ENCODE measurements around the gene SPRING1.
"Not testable (repeated sequence)": the region's sequence is repeated elsewhere in the genome, so short reads cannot be mapped to it uniquely, and the experiment has no call there.

Gene SPRING1

GRCh38 chr12:116737774-116738657, at the start of gene SPRING1, which contains the start of gene RNFT2:
Gene SPRING1 (minus strand): TSS chr12:116738069. CDS start chr12:116737900, 169 bp downstream.
Gene RNFT2 (plus strand): TSS chr12:116738315. CDS start chr12:116740498, 2,183 bp downstream.
- peak; percentile 99 for DNase-seq

- peak; percentile 32 for DNase-seq
Measured at GRCh38 chr12:116784238-116784612, 46.4 kb upstream of the SPRING1 start.

GRCh38 chr12:116783525-116784237, 45.8 kb upstream of the SPRING1 start:
- DNase-seq, result no peak

GRCh38 chr12:116780942-116781341, 43.1 kb upstream of the SPRING1 start:
- no peak for DNase-seq

- no peak for DNase-seq
Measured at GRCh38 chr12:116779597-116779996, 41.7 kb upstream of the SPRING1 start.

GRCh38 chr12:116777245-116777644, 39.4 kb upstream of the SPRING1 start:
- DNase-seq, result no peak

- no peak for DNase-seq
Measured at GRCh38 chr12:116774020-116774419, 36.2 kb upstream of the SPRING1 start.

GRCh38 chr12:116773276-116773731, 35.4 kb upstream of the SPRING1 start:
- DNase-seq, result peak; percentile 22

- DNase-seq, result no peak
Measured at GRCh38 chr12:116771651-116772050, 33.8 kb upstream of the SPRING1 start.

GRCh38 chr12:116766746-116767145, 28.9 kb upstream of the SPRING1 start:
- no peak for DNase-seq

- no peak for DNase-seq
Measured at GRCh38 chr12:116766285-116766684, 28.4 kb upstream of the SPRING1 start.

GRCh38 chr12:116765271-116765670, 27.4 kb upstream of the SPRING1 start:
- no peak for DNase-seq

- DNase-seq, result no peak
Measured at GRCh38 chr12:116761499-116761898, 23.6 kb upstream of the SPRING1 start.

- no peak for DNase-seq
Measured at GRCh38 chr12:116760622-116761020, 22.8 kb upstream of the SPRING1 start.

GRCh38 chr12:116759783-116760621, 22.1 kb upstream of the SPRING1 start:
- peak; percentile 72 for DNase-seq

GRCh38 chr12:116754783-116755182, 16.9 kb upstream of the SPRING1 start:
- DNase-seq, result not testable (repeated sequence)

- DNase-seq, result not testable (repeated sequence)
Measured at GRCh38 chr12:116754097-116754496, 16.2 kb upstream of the SPRING1 start.

GRCh38 chr12:116750298-116750697, 12.4 kb upstream of the SPRING1 start:
- no peak for DNase-seq

- DNase-seq, result no peak
Measured at GRCh38 chr12:116749884-116750283, 12.0 kb upstream of the SPRING1 start.

GRCh38 chr12:116745554-116745953, 7.7 kb upstream of the SPRING1 start:
- no peak for DNase-seq

GRCh38 chr12:116744766-116745165, 6.9 kb upstream of the SPRING1 start:
- no peak for DNase-seq

- DNase-seq, result not testable (repeated sequence)
Measured at GRCh38 chr12:116742787-116743186, 4.9 kb upstream of the SPRING1 start.

- no peak for DNase-seq
Measured at GRCh38 chr12:116739381-116739887, 1.6 kb upstream of the SPRING1 start.

All from OCI-M1 (cell line).